MM.1S (cell line): ENCODE measurements around the gene MYOZ1.

Experiments used
- DNase-seq: peaks from one replicate; pipeline ENCODE4 v3.0.0-alpha.2; 2015
- H2AFZ ChIP-seq: fragments of 300-600 bp; sonication (generic); 2 replicates; pipeline ENCODE4 v1.6.0; 2016; ENCODE audit warnings: antibody characterized with exemption, low read length
- H3F3A ChIP-seq: fragments of 300-600 bp; sonication (generic); 2 replicates; pipeline ENCODE4 v1.6.1; 2016; ENCODE audit warnings: mild to moderate bottlenecking, antibody characterized with exemption, low read length, moderate library complexity, mixed read lengths; ENCODE audit not compliant: insufficient read depth
- H3K27ac ChIP-seq: fragments of 300-600 bp; sonication (generic); 2 replicates; pipeline ENCODE4 v1.5.1; 2016; ENCODE audit warnings: mild to moderate bottlenecking, low read length
- H3K27me3 ChIP-seq: fragments of 300-600 bp; sonication (generic); replicated peaks from 2 replicates; pipeline ENCODE4 v1.6.0; 2016; ENCODE audit warnings: low read length; ENCODE audit not compliant: insufficient read depth
- H3K36me3 ChIP-seq: fragments of 300-600 bp; sonication (generic); replicated peaks from 2 replicates; pipeline ENCODE4 v1.6.1; 2016; ENCODE audit warnings: mild to moderate bottlenecking, low read length, mixed read lengths; ENCODE audit not compliant: insufficient read depth
- H3K4me1 ChIP-seq: fragments of 300-600 bp; sonication (generic); 2 replicates; pipeline ENCODE4 v1.6.1; 2016; ENCODE audit warnings: low read length, mixed read lengths
- H3K4me2 ChIP-seq: fragments of 300-600 bp; sonication (generic); 2 replicates; pipeline ENCODE4 v1.6.0; 2016; ENCODE audit warnings: low read depth, low read length
- H3K4me3 ChIP-seq: fragments of 300-600 bp; sonication (generic); 2 replicates; pipeline ENCODE4 v1.5.1; 2016; ENCODE audit warnings: low read length, mixed read lengths
- H3K79me2 ChIP-seq: fragments of 300-600 bp; sonication (generic); 2 replicates; pipeline ENCODE4 v1.6.1; 2016; ENCODE audit warnings: mixed run types, low read length, mixed read lengths
- H3K9ac ChIP-seq: fragments of 300-600 bp; sonication (generic); 2 replicates; pipeline ENCODE4 v1.6.1; 2016; ENCODE audit warnings: low read length, mixed read lengths
- H3K9me2 ChIP-seq: fragments of 300-600 bp; sonication (generic); replicated peaks from 2 replicates; pipeline ENCODE4 v1.6.1; 2016; ENCODE audit warnings: mild to moderate bottlenecking, low read length, mixed read lengths; ENCODE audit not compliant: insufficient read depth
- H3K9me3 ChIP-seq: fragments of 300-600 bp; sonication (generic); replicated peaks from 2 replicates; pipeline ENCODE4 v1.6.1; 2016; ENCODE audit warnings: mild to moderate bottlenecking, low read length, mixed read lengths; ENCODE audit not compliant: insufficient read depth
- H4K20me1 ChIP-seq: fragments of 300-600 bp; sonication (generic); 2 replicates; pipeline ENCODE4 v1.6.1; 2016; ENCODE audit warnings: mild to moderate bottlenecking, low read length, moderate library complexity, mixed read lengths; ENCODE audit not compliant: insufficient read depth
- CTCF ChIP-seq: fragments of 300-600 bp; sonication (generic); IDR thresholded peaks from 2 replicates; pipeline ENCODE4 v1.5.1; 2016; ENCODE audit warnings: antibody characterized with exemption, low read length, mixed read lengths
- EZH2 ChIP-seq: fragments of 300-600 bp; sonication (generic); optimal IDR thresholded peaks from 2 replicates; pipeline ENCODE3; 2017; ENCODE audit warnings: low read depth, mild to moderate bottlenecking, antibody characterized with exemption, low read length, mixed read lengths
- EZH2phosphoT487 ChIP-seq: fragments of 300-600 bp; sonication (generic); IDR thresholded peaks from 2 replicates; pipeline ENCODE4 v1.6.1; 2018; ENCODE audit warnings: antibody characterized with exemption, low read length

The MYOZ1 gene

GRCh38 chr10:73593110-73593509, 48.2 kb downstream of the MYOZ1 start:
- no peaks in the 10 kb centered on the region for H3K36me3 ChIP-seq
- no peak overlapping the region for H2AFZ ChIP-seq
- H3K9me3 ChIP-seq, result no peaks in the 10 kb centered on the region
- no peaks in the 10 kb centered on the region for H3K9me2 ChIP-seq
- H3K4me1 ChIP-seq, result no peaks in the 10 kb centered on the region
- no peak for DNase-seq
- H3K9ac ChIP-seq, result no peak overlapping the region
- H3K79me2 ChIP-seq, result no peaks in the 10 kb centered on the region
- no peaks in the 10 kb centered on the region for H3K27me3 ChIP-seq
- H4K20me1 ChIP-seq, result no peaks in the 10 kb centered on the region
- no peaks in the 10 kb centered on the region for H3F3A ChIP-seq
- TF ChIP-seq EZH2, result no peak
- no peak for TF ChIP-seq CTCF
- no peak for TF ChIP-seq EZH2phosphoT487
- H3K27ac ChIP-seq, result no peak overlapping the region
- H3K4me3 ChIP-seq, result no peak overlapping the region
- no peak overlapping the region for H3K4me2 ChIP-seq

- no peak overlapping the region for H3K27ac ChIP-seq
- H2AFZ ChIP-seq, result no peak overlapping the region
- H3K9ac ChIP-seq, result no peak overlapping the region
- no peaks in the 10 kb centered on the region for H4K20me1 ChIP-seq
- H3K79me2 ChIP-seq, result no peaks in the 10 kb centered on the region
- no peaks in the 10 kb centered on the region for H3K4me1 ChIP-seq
- H3K4me2 ChIP-seq, result no peak overlapping the region
- TF ChIP-seq EZH2phosphoT487, result no peak
- TF ChIP-seq EZH2, result no peak
- TF ChIP-seq CTCF, result no peak
- H3K27me3 ChIP-seq, result no peaks in the 10 kb centered on the region
- H3K9me3 ChIP-seq, result no peaks in the 10 kb centered on the region
- no peak for DNase-seq
- no peak overlapping the region for H3K4me3 ChIP-seq
- H3F3A ChIP-seq, result no peaks in the 10 kb centered on the region
- H3K9me2 ChIP-seq, result no peaks in the 10 kb centered on the region
- no peaks in the 10 kb centered on the region for H3K36me3 ChIP-seq
Measured at GRCh38 chr10:73591935-73592699, 49.2 kb downstream of the MYOZ1 start.

GRCh38 chr10:73590881-73591799, 50.1 kb downstream of the MYOZ1 start, which contains the start of gene USP54:
USP54 (minus strand) TSS chr10:73591342; CDS start chr10:73575658, 15,684 bp downstream.
- no peak within 1 kb of the TSS for H3K4me2 ChIP-seq
- H2AFZ ChIP-seq, result no peak within 1 kb of the TSS
- no peaks in the 10 kb centered on the region for H3F3A ChIP-seq

More at GRCh38 chr10:73590881-73591799, 50.1 kb downstream of the MYOZ1 start, which contains the start of gene USP54:
- H3K79me2 ChIP-seq, result no peaks in the 10 kb centered on the region
- H3K9me2 ChIP-seq, result no peaks in the 10 kb centered on the region
- TF ChIP-seq CTCF, result no peak
- TF ChIP-seq EZH2phosphoT487, result no peak
- TF ChIP-seq EZH2, result no peak
- H4K20me1 ChIP-seq, result no peaks in the 10 kb centered on the region
- no peak within 1 kb of the TSS for H3K9ac ChIP-seq
- no peaks in the 10 kb centered on the region for H3K27me3 ChIP-seq
- no peak within 1 kb of the TSS for H3K4me3 ChIP-seq
- H3K36me3 ChIP-seq, result no peaks in the 10 kb centered on the region
- no peaks in the 10 kb centered on the region for H3K9me3 ChIP-seq
- H3K4me1 ChIP-seq, result no peaks in the 10 kb centered on the region
- H3K27ac ChIP-seq, result no peak within 1 kb of the TSS
- no peak for DNase-seq
